HepG2 (cell line): Measurements from ENCODE around the gene KLHL36. TPM values are rescaled to one million over a fixed set of nuclear protein-coding genes. Genes with fewer than 3 reads are reported as not detected.
A peak's percentile ranks its signal among the peaks of the same experiment; 100 is the strongest.

Experiments used
- HNF4A ChIP-seq: sonication (generic); formaldehyde crosslinking; IDR thresholded peaks from 2 replicates; pipeline ENCODE4 v1.4.0; 2020; ENCODE audit warnings: missing genetic modification reagents
- KDM4B ChIP-seq: sonication (generic); formaldehyde crosslinking; IDR thresholded peaks from 2 replicates; pipeline ENCODE4 v1.4.0; 2020; ENCODE audit warnings: missing genetic modification reagents
- NR2F6 ChIP-seq, 2 experiments: IDR thresholded peaks; 2 replicates each; pipeline ENCODE4 v1.6.1; 2016; ENCODE audit warnings: antibody characterized with exemption in 1 of 2, mild to moderate bottlenecking in 1 of 2
- NRL ChIP-seq: sonication (generic); formaldehyde crosslinking; IDR thresholded peaks from 2 replicates; pipeline ENCODE4 v1.5.0; 2020; ENCODE audit warnings: missing genetic modification reagents, mild to moderate bottlenecking, moderate library complexity, borderline replicate concordance
- SMAD3 ChIP-seq: sonication (generic); formaldehyde crosslinking; IDR thresholded peaks from 2 replicates; pipeline ENCODE4 v1.4.0; 2020; ENCODE audit warnings: missing genetic modification reagents
- TBL1XR1 ChIP-seq: fragments of 150-350 bp; IDR thresholded peaks from 2 replicates; pipeline ENCODE4 v1.6.1; 2014; ENCODE audit warnings: borderline replicate concordance, low read length; ENCODE audit not compliant: partially characterized antibody
- ZNF44 ChIP-seq: sonication (generic); formaldehyde crosslinking; IDR thresholded peaks from 2 replicates; pipeline ENCODE4 v1.5.1; 2020; ENCODE audit warnings: mild to moderate bottlenecking, missing genetic modification reagents
- ZNF605 ChIP-seq: sonication (generic); formaldehyde crosslinking; IDR thresholded peaks from 2 replicates; pipeline ENCODE4 v1.8.0; 2022; ENCODE audit warnings: mild to moderate bottlenecking, missing genetic modification reagents
- ZNF672 ChIP-seq: sonication (generic); formaldehyde crosslinking; IDR thresholded peaks from 2 replicates; pipeline ENCODE4 v1.8.1; 2022; ENCODE audit warnings: missing genetic modification reagents
- polyA plus RNA-seq, 8 experiments: library from polyadenylated mRNA; depleted of rRNA in 3 of 8; stranded (reverse) in 7 of 8; unstranded in 1 of 8; fragments of >200 nt; fragmentation: Illumina TruSeq in 4 of 8; extraction: Trizol in 4 of 8; gene quantifications; 2 replicates each; pipeline versions ENCODE4 v1.2.1 to v1.2.3, GENCODE V29; 2011 to 2016; ENCODE audit warnings: low read depth in 4 of 8, missing spikeins in 1 of 8, mixed read lengths in 1 of 8; ENCODE audit not compliant: insufficient read depth in 1 of 8
- total RNA-seq, 5 experiments: library from RNA; depleted of rRNA; stranded (reverse); fragments of >200 nt; fragmentation: Illumina TruSeq; extraction: Trizol; gene quantifications; 2 replicates each; pipeline ENCODE4 v1.2.3, GENCODE V29; 2016; ENCODE audit warnings: low read depth in 1 of 5
- TF ChIP-seq, protein P1 (sequence below): sonication (generic); formaldehyde crosslinking; IDR thresholded peaks from 2 replicates; pipeline ENCODE4 v1.4.0; 2020; ENCODE audit warnings: missing genetic modification reagents, mild to moderate bottlenecking, borderline replicate concordance
- TF ChIP-seq, protein P2 (sequence below): sonication (generic); formaldehyde crosslinking; IDR thresholded peaks from 2 replicates; pipeline ENCODE4 v1.5.1; 2020; ENCODE audit warnings: mild to moderate bottlenecking, moderate library complexity, missing genetic modification reagents
- TF ChIP-seq, protein P3 (sequence below), 2 experiments: sonication (generic) in 1 of 2; formaldehyde crosslinking in 1 of 2; IDR thresholded peaks; 2 replicates each; pipeline versions ENCODE4 v1.4.0 to v1.6.1; 2018 to 2020; ENCODE audit warnings: missing genetic modification reagents in 2 of 2, borderline replicate concordance in 1 of 2, low read depth in 1 of 2, mild to moderate bottlenecking in 1 of 2, missing biosample characterization in 1 of 2
- TF ChIP-seq, protein P4 (sequence below): sonication (generic); formaldehyde crosslinking; IDR thresholded peaks from 2 replicates; pipeline ENCODE4 v1.5.0; 2020; ENCODE audit warnings: missing genetic modification reagents
- TF ChIP-seq, protein P5 (sequence below): sonication (generic); formaldehyde crosslinking; IDR thresholded peaks from 2 replicates; pipeline ENCODE4 v1.8.1; 2023; ENCODE audit warnings: mild to moderate bottlenecking, missing genetic modification reagents
- TF ChIP-seq, protein P6 (sequence below): sonication (generic); formaldehyde crosslinking; IDR thresholded peaks from 2 replicates; pipeline ENCODE4 v1.4.0; 2020; ENCODE audit warnings: mild to moderate bottlenecking, missing genetic modification reagents
- TF ChIP-seq, protein P7 (sequence below): conservative IDR thresholded peaks from 2 replicates; pipeline ENCODE4 v1.6.1; 2018; ENCODE audit warnings: missing genetic modification reagents

Gene KLHL36
- total and polyA plus RNA-seq, 2 of the 13 experiments (the other 11 are each of a cell fraction or from before 2014, with no cell fraction given), result 24.3 to 26.0 TPM

DNA sequence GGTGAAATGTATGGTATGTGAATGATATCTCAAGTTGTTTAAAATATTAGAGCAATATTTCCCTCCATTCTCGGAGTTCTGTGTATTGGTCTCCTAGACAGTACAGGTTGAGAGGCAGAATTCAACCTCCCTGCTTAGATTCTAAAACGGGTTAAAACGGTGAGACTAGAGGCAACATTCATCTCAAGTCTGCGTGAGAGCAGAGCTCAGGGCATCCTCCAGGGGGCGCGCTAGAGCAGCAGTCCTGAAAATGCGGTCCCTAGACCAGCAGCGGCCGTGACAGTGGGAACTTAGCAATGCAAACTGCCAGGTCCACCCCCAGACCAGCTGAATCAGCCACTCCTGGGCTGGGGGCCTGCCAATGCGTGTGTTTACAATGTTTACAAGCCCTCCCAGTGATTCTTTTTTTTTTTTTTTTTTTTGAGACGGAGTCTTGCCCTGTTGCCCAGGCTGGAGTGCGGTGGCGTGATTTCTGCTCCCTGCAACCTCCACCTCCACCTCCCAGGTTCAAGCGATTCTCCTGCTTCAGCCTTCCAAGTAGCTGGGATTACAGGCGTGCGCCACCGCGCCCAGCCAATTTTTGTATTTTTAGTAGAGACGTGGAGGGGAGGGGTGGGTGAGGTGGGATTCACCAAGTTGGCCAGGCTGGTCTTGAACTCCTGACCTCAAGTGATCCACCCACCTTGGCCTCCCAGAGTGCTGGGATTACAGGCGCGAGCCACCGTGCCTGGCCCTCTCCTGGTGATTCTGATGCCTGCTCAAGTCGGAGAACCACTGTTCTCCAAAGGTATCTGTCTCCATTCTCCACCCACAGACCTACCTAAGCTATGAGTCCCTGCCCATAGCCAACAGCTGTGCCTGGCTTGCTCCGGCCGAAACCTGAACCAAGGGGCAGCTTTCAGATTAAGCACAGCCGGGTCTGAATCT, 24.2 kb downstream of the KLHL36 start (continued):
- TF ChIP-seq KDM4B (CRISPR knock-in tag) (0 out of 2 replicates have a peak, but pooled peaks have one; percentile 53), ZNF605 (CRISPR knock-in tag) (no peak), HNF4A (CRISPR knock-in tag) (0 out of 2 replicates have a peak, but pooled peaks have one; percentile 12), NRL (CRISPR knock-in tag) (peak; percentile 56; the same call in 1 of the 2 replicates), SMAD3 (peak; percentile 46; the same call in 1 of the 2 replicates), ZNF672 (no peak), ZNF44 (CRISPR knock-in tag) (no peak), NR2F6 (IDR thresholded peaks at IDR 0.05) (no peak), NR2F6 (CRISPR knock-in tag; IDR thresholded peaks at IDR 0.05) (0 out of 2 replicates have a peak, but pooled peaks have one; percentile 30), TBL1XR1 (peak; percentile 18)
- TF ChIP-seq, protein P1, sequence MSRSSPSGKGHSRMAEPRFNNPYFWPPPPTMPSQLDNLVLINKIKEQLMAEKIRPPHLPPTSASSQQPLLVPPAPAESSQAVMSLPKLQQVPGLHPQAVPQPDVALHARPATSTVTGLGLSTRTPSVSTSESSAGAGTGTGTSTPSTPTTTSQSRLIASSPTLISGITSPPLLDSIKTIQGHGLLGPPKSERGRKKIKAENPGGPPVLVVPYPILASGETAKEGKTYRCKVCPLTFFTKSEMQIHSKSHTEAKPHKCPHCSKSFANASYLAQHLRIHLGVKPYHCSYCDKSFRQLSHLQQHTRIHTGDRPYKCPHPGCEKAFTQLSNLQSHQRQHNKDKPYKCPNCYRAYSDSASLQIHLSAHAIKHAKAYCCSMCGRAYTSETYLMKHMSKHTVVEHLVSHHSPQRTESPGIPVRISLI (CRISPR knock-in tag), result 0 out of 2 replicates have a peak, but pooled peaks have one; percentile 44
- TF ChIP-seq, protein P2, sequence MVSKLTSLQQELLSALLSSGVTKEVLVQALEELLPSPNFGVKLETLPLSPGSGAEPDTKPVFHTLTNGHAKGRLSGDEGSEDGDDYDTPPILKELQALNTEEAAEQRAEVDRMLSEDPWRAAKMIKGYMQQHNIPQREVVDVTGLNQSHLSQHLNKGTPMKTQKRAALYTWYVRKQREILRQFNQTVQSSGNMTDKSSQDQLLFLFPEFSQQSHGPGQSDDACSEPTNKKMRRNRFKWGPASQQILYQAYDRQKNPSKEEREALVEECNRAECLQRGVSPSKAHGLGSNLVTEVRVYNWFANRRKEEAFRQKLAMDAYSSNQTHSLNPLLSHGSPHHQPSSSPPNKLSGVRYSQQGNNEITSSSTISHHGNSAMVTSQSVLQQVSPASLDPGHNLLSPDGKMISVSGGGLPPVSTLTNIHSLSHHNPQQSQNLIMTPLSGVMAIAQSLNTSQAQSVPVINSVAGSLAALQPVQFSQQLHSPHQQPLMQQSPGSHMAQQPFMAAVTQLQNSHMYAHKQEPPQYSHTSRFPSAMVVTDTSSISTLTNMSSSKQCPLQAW, result 0 out of 2 replicates have a peak, but pooled peaks have one; percentile 8
- TF ChIP-seq, protein P3, sequence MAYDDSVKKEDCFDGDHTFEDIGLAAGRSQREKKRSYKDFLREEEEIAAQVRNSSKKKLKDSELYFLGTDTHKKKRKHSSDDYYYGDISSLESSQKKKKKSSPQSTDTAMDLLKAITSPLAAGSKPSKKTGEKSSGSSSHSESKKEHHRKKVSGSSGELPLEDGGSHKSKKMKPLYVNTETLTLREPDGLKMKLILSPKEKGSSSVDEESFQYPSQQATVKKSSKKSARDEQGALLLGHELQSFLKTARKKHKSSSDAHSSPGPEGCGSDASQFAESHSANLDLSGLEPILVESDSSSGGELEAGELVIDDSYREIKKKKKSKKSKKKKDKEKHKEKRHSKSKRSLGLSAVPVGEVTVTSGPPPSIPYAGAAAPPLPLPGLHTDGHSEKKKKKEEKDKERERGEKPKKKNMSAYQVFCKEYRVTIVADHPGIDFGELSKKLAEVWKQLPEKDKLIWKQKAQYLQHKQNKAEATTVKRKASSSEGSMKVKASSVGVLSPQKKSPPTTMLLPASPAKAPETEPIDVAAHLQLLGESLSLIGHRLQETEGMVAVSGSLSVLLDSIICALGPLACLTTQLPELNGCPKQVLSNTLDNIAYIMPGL (CRISPR knock-in tag; IDR thresholded peaks at IDR 0.05; ENCODE audit: borderline replicate concordance in 1 of 2, low read depth in 1 of 2), result peak; percentile 42 to 65; a peak in 3 of 4 replicates
- TF ChIP-seq, protein P4, sequence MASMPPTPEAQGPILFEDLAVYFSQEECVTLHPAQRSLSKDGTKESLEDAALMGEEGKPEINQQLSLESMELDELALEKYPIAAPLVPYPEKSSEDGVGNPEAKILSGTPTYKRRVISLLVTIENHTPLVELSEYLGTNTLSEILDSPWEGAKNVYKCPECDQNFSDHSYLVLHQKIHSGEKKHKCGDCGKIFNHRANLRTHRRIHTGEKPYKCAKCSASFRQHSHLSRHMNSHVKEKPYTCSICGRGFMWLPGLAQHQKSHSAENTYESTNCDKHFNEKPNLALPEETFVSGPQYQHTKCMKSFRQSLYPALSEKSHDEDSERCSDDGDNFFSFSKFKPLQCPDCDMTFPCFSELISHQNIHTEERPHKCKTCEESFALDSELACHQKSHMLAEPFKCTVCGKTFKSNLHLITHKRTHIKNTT (CRISPR knock-in tag), result no peak
- TF ChIP-seq, protein P5, sequence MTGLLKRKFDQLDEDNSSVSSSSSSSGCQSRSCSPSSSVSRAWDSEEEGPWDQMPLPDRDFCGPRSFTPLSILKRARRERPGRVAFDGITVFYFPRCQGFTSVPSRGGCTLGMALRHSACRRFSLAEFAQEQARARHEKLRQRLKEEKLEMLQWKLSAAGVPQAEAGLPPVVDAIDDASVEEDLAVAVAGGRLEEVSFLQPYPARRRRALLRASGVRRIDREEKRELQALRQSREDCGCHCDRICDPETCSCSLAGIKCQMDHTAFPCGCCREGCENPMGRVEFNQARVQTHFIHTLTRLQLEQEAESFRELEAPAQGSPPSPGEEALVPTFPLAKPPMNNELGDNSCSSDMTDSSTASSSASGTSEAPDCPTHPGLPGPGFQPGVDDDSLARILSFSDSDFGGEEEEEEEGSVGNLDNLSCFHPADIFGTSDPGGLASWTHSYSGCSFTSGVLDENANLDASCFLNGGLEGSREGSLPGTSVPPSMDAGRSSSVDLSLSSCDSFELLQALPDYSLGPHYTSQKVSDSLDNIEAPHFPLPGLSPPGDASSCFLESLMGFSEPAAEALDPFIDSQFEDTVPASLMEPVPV (CRISPR knock-in tag), result 0 out of 2 replicates have a peak, but pooled peaks have one; percentile 33
- TF ChIP-seq, protein P6, sequence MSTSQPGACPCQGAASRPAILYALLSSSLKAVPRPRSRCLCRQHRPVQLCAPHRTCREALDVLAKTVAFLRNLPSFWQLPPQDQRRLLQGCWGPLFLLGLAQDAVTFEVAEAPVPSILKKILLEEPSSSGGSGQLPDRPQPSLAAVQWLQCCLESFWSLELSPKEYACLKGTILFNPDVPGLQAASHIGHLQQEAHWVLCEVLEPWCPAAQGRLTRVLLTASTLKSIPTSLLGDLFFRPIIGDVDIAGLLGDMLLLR (CRISPR knock-in tag), result no peak
- TF ChIP-seq, protein P7, sequence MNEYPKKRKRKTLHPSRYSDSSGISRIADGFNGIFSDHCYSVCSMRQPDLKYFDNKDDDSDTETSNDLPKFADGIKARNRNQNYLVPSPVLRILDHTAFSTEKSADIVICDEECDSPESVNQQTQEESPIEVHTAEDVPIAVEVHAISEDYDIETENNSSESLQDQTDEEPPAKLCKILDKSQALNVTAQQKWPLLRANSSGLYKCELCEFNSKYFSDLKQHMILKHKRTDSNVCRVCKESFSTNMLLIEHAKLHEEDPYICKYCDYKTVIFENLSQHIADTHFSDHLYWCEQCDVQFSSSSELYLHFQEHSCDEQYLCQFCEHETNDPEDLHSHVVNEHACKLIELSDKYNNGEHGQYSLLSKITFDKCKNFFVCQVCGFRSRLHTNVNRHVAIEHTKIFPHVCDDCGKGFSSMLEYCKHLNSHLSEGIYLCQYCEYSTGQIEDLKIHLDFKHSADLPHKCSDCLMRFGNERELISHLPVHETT (CRISPR knock-in tag), result no peak
